Pancreas (tissue), 10 donors: ENCODE measurements around the gene TTC39B. TPM values are rescaled to one million over a fixed set of nuclear protein-coding genes. Genes with fewer than 3 reads are reported as not detected.

Experiments
- ATAC-seq, 4 donors: fragments of 200-7000 bp; cut with Tn5 transposase; one replicate each; pipeline versions ENCODE4 v1.8.0 to v1.9.1; 2020; ENCODE audit warnings: mild to moderate bottlenecking in 4 of 4, moderate library complexity in 4 of 4
- DNase-seq, 6 donors: peaks; one replicate each; pipeline ENCODE4 v3.0.0-alpha.2; 2020
- FAIRE-seq: peaks from 2 replicates; lab custom pipeline; 2012; peaks lifted over from hg19 to GRCh38; lab: Jason Lieb, UNC
- H3K27ac ChIP-seq, 4 donors: fragments of 200-600 bp; sonication (generic); 1 replicate in 3 of 4; 2 replicates in 1 of 4; pipeline versions ENCODE4 v1.5.0 to v1.8.0; 2020
- H3K27me3 ChIP-seq, 4 donors: fragments of 200-600 bp; one replicate each; pipeline ENCODE4 v1.8.0; 2021
- H3K36me3 ChIP-seq, 3 donors: fragments of 200-600 bp; sonication (generic) in 1 of 3; one replicate each; pipeline versions ENCODE4 v1.5.0 to v1.8.0; 2020 to 2021
- H3K4me1 ChIP-seq, 3 donors: fragments of 200-600 bp; one replicate each; pipeline ENCODE4 v1.8.0; 2021
- H3K4me3 ChIP-seq, 4 donors: fragments of 200-600 bp; sonication (generic) in 2 of 4; one replicate each; pipeline versions ENCODE4 v1.5.0 to v1.8.0; 2020 to 2021
- H3K9me3 ChIP-seq, 4 donors: fragments of 200-600 bp; one replicate each; pipeline ENCODE4 v1.8.0; 2021
- WGBS, 2 donors: extraction: QIAGEN DNeasy Blood & Tissue Kit; methylation state at CpG; one replicate each; pipeline ENCODE4 v1.1.7; 2013; 5-methylcytosine and 5-hydroxymethylcytosine counted together
- intact Hi-C, 3 donors: fragments of 100-400 bp; cut with DNase I; formaldehyde crosslinking; loops; one replicate each; pipeline versions ENCODE4 v1.11.1 to v1.14.2; 2022
- polyA plus RNA-seq, 2 donors: library from polyadenylated mRNA; stranded (reverse); fragments of 200-250 nt; gene quantifications; one replicate each; pipeline ENCODE4 v1.2.3, GENCODE V29; 2013
- total RNA-seq, 6 donors: library from RNA; stranded (reverse); fragmentation: NEBNext Ultra II Directional in 4 of 6; extraction: Animal tissue kit (Norgen Biotek cat#: 25700) in 4 of 6; gene quantifications; one replicate each; pipeline versions ENCODE4 v1.2.1 to v1.2.4, GENCODE V29; 2021 to 2023
- TF ChIP-seq, protein P1 (sequence below), 4 donors: fragments of 200-600 bp; sonication (generic) in 3 of 4; IDR thresholded peaks; one replicate each; pipeline versions ENCODE4 v1.5.0 to v1.8.0; 2021; ENCODE audit warnings: antibody characterized with exemption in 4 of 4
- donor health status: healthy with polysubstance abuse.
- donor health status: DM: no; HTN: no; CAD: no; lungs with moderate emphysema.
- donor health status: DM: no; HTN: no; CAD: no.
- donor health status: control.
- donor health status: control.
- donor health status: Bipolar disorder and iron deficiency.
- donor health status: DM: yes; HTN: yes; CAD: no.
- donor health status: DM: no; HTN: no; CAD: no.
- donor health status: DM: no; HTN: no; CAD: no.
- donor health status: DM: yes; HTN: yes; CAD: no.

The TTC39B gene
- total and polyA plus RNA-seq, 8 donors: 1.5 to 12.1 (median 5.1) TPM

DNA sequence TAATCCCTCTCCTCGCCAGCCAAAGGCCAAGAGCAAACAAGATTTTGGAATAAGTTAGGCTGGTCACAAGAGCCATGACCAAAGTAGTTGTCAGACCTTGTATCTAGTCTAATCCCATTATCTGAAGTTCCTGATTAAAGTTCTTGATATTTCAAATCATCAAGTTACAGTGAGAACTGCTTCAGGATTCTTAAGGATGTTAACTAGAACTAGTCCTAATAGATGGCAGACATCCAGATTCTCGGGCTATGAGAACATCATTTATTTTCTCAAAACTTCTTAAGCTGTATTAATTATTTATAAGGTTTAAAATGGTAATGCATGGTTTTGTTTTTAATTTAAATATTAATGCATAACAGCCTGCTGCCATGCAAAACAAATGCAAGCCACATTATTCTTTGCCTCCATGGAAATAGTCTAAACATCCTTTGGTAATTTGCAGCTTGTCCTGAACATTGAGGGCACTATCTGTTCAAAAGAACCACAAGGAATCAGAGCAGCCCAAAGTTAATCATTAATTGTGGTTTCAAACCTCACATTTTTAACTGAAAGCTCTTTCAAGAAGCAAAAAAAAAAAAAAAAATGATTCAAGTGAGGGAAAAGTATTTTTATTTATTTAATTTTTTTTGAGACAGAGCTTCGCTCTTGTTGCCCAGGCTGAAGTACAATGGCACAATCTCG is 95.1 kb downstream of the TTC39B start:
- ATAC-seq (peak in 3 of 4 donors; percentile 20 to 47 (median 42)), FAIRE-seq (no peak), DNase-seq (no peak)
- Histone ChIP-seq H3K27me3 (no peaks in the 10 kb centered on the region), H3K9me3 (no peaks in the 10 kb centered on the region), H3K36me3 (no peaks in the 10 kb centered on the region), H3K4me3 (no peak overlapping the region), H3K4me1 (no peaks in the 10 kb centered on the region), H3K27ac (no peak overlapping the region)
- intact Hi-C loops: loop anchor here in 1 of 3 donors (10.0 kb wide), 1 partner anchor 57 kb away; no protein-coding TSS in a partner anchor
- WGBS, 2 donors: 67 to 77% methylated on average over 4 of the region's 4 CpGs
- TF ChIP-seq, protein P1, sequence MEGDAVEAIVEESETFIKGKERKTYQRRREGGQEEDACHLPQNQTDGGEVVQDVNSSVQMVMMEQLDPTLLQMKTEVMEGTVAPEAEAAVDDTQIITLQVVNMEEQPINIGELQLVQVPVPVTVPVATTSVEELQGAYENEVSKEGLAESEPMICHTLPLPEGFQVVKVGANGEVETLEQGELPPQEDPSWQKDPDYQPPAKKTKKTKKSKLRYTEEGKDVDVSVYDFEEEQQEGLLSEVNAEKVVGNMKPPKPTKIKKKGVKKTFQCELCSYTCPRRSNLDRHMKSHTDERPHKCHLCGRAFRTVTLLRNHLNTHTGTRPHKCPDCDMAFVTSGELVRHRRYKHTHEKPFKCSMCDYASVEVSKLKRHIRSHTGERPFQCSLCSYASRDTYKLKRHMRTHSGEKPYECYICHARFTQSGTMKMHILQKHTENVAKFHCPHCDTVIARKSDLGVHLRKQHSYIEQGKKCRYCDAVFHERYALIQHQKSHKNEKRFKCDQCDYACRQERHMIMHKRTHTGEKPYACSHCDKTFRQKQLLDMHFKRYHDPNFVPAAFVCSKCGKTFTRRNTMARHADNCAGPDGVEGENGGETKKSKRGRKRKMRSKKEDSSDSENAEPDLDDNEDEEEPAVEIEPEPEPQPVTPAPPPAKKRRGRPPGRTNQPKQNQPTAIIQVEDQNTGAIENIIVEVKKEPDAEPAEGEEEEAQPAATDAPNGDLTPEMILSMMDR (IDR thresholded peaks at IDR 0.05): no peak

DNA sequence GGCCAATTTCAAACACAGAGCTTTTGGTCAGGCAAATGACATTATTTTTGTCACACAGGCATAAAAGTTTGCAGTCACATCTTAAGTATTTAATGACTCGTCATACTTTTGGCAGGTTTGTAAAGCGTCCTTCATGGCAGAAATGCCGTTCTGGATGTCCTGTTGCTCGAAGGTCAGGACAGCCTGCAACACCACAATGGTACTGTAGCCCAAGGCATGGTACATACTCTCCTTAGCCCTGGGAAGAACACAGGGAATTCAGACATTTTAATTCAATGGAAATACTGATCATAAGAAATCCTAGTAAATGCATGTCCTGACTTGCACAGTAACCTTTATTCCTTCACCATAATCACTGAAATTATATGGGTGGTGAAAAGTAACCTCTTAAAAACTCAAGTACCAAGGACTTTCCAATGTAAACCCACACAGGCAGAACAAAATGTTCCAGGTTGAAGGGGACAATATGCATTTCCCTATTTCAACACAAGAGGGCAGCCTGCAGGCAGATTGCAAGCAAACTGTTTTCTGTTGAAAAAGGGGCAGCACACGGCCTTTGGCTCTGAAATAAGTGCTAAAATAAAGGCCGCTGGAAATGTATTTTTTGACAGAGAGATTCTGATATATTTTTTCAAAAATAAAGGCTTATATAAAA is 95.7 kb downstream of the TTC39B start:
- DNase-seq: peak in 3 of 6 donors; percentile 38 to 64 (median 44)
- WGBS, 2 donors: 33 to 34% methylated on average over 6 of the region's 6 CpGs
- intact Hi-C loops: loop anchor here in 1 of 3 donors (10.0 kb wide), 1 partner anchor 56 kb away; no protein-coding TSS in a partner anchor
- Histone ChIP-seq H3K9me3 (no peaks in the 10 kb centered on the region), H3K36me3 (no peaks in the 10 kb centered on the region), H3K27ac (no peak overlapping the region), H3K27me3 (no peaks in the 10 kb centered on the region), H3K4me3 (no peak overlapping the region), H3K4me1 (no peaks in the 10 kb centered on the region)
- ATAC-seq: peak; percentile 66 to 94 (median 90)
- TF ChIP-seq, protein P1 (IDR thresholded peaks at IDR 0.05): peak; percentile 58 to 89 (median 77)
- FAIRE-seq: peak; percentile 26

DNA sequence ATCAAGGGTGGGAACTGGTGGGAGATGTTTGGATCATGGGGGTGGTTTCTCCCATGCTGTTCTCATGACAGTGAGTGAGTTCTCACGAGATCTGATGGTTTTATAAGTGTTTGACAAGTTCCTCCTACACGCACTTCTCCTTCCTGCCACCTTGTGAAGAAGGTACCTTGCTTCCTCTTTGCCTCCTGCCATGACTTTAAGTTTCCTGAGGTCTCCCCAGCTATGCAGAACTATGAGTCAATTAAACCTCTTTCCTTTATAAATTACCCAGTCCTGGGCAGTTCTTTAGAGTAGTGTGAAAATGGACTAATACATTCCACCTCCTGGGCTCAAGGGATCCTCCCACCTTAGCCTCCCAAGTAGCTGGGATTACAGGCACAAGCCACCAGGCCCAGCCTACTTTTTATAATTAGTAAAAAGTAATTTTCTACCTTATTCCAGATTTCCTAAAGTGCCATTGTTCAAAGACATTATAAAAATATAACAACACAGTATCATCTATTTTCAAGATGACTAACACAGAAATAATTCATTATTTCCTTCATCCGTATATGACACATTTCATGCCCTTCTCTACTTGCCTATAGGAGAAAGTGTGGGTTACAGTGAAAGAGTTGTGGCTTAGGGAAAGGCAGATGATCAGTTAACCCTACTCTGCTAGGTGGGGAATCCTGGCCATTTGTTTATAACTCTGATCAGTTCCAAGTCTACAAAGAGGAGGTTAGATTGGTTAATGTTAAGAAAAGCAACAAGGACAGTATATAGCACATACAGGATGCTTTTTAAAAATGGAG is 99.9 kb downstream of the TTC39B start:
- FAIRE-seq: no peak
- no peak for ATAC-seq
- Histone ChIP-seq H3K27me3 (no peaks in the 10 kb centered on the region), H3K27ac (no peak overlapping the region), H3K36me3 (no peaks in the 10 kb centered on the region), H3K4me1 (no peaks in the 10 kb centered on the region), H3K9me3 (no peaks in the 10 kb centered on the region), H3K4me3 (no peak overlapping the region)
- TF ChIP-seq, protein P1 (IDR thresholded peaks at IDR 0.05): no peak
- no peak for DNase-seq
- intact Hi-C loops: loop anchor here in 1 of 3 donors (10.0 kb wide), 1 partner anchor 398 kb away; no protein-coding TSS in a partner anchor
- WGBS, 2 donors: 87 to 93% methylated on average over 3 of the region's 3 CpGs

DNA sequence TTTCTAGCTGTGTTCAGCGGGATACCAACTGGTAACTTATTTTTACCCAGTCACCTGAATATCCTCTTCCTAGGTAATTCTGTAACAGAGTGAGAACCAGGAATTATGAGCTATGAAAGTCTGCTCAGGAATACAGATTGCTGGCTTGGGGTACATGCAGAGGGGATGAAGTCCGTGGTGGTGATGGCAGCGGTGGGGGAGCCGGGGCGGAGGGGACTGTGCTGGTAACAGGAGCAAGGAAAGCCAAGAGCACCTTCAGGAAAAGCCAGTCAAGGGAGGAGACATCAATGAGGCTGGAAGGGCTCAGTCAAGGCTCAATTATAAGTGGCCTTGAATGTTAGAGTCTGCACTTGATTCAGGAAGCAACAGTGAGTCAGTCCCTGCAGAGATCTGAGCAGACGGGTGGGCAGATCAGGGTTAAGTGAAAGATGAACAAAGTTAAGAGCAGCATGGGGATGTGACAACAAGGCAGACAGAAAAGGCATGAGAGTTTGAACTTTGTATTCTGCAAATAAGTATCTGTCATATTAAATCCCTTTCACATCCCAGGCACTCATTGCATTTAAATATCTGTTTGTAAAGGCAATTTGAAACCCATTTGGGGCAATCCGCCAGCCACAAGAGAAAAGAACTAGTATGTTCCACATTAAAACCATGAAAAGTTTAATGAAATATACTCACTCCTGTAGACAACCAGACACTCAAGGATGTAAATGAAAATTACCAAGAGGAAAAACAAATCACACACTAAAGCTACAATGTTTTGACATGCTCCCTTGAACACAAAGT is 101.2 kb downstream of the TTC39B start:
- 91 to 94% methylated on average over 7 of the region's 7 CpGs for WGBS, 2 donors
- FAIRE-seq (no peak), DNase-seq (no peak), ATAC-seq (no peak)
- Histone ChIP-seq H3K27ac (no peak overlapping the region), H3K4me1 (no peaks in the 10 kb centered on the region), H3K4me3 (no peak overlapping the region), H3K9me3 (no peaks in the 10 kb centered on the region), H3K36me3 (no peaks in the 10 kb centered on the region), H3K27me3 (no peaks in the 10 kb centered on the region)
- TF ChIP-seq, protein P1 (IDR thresholded peaks at IDR 0.05): no peak
- intact Hi-C loops: loop anchor here in 1 of 3 donors (10.0 kb wide), 1 partner anchor 399 kb away; no protein-coding TSS in a partner anchor
